ENCODE measurements around the gene TMEM239. TPM values are rescaled to one million over a fixed set of nuclear protein-coding genes. Genes with fewer than 3 reads are reported as not detected.

Gene TMEM239
- total and polyA plus RNA-seq, 2 of the 8 experiments (the other 6 are each of a cell fraction or from before 2014, with no cell fraction given), result not detected

GRCh38 chr20:2858591-2858990, 42.4 kb downstream of the TMEM239 start:
- no peak overlapping the region for H2AFZ ChIP-seq (ENCODE audit: low read length)
- no peak overlapping the region for H4K5ac ChIP-seq (ENCODE audit: insufficient read length, low read depth, low read length)
- no peak overlapping the region for H3K9ac ChIP-seq (replicated peaks in 1 of 4; ENCODE audit: extremely low read depth in 1 of 4, low read depth in 3 of 4, low read length in 3 of 4)
- no peak overlapping the region for H3K23ac ChIP-seq (ENCODE audit: insufficient read length)
- DNase-seq (ENCODE audit: low read depth in 1 of 2, low spot score in 2 of 2), result no peak
- H2BK20ac ChIP-seq (ENCODE audit: low read length), result no peak overlapping the region
- 92% methylated on average over 2 of the region's 2 CpGs; no CpG with 5 or more reads in 1 of the 2 experiments for WGBS, 2 experiments (ENCODE audit: extremely low coverage in 1 of 2, insufficient coverage in 1 of 2, insufficient read length in 1 of 2, insufficient replicate concordance in 2 of 2, low coverage in 1 of 2, low lambda C conversion rate in 2 of 2, missing lambda C conversion rate in 1 of 2)
- H3K27ac ChIP-seq (ENCODE audit: low read depth, low read length), result no peak overlapping the region
- ChIA-PET POLR2A (ENCODE audit: partially characterized antibody) (interaction anchor here (1.8 kb wide), 1 partner anchor 14 kb away, joined by 4 read pairs; the partner anchor contains the start of gene PTPRA), CTCF (ENCODE audit: partially characterized antibody) (interaction anchor here (0.5 to 1.4 kb wide), 4 partner anchors 66 to 137 kb away, joined by 3 to 4 read pairs (median 3); no protein-coding TSS in a partner anchor)
- no peak overlapping the region for H2AK5ac ChIP-seq (ENCODE audit: low read depth, low read length)
- no peak for FAIRE-seq
- no peaks in the 10 kb centered on the region for H3K27me3 ChIP-seq (replicated peaks in 1 of 4; ENCODE audit: control insufficient read depth in 3 of 4, extremely low read depth in 1 of 4, insufficient read depth in 3 of 4, low read length in 3 of 4)
- H3K4me3 ChIP-seq (ENCODE audit: extremely low read depth in 1 of 4, insufficient read depth in 2 of 4, low read depth in 3 of 4, low read length in 4 of 4), result no peak overlapping the region
- H2BK5ac ChIP-seq (ENCODE audit: low read depth, low read length), result no peak overlapping the region
- no peak for TF ChIP-seq KDM4A (IDR thresholded peaks at IDR 0.05; ENCODE audit: low read depth, low read length, severe bottlenecking)
- no peak for TF ChIP-seq RXRA (IDR thresholded peaks at IDR 0.05; ENCODE audit: insufficient read depth, low read depth, low read length)
- no peak overlapping the region for H3K18ac ChIP-seq (ENCODE audit: extremely low read depth, low read length)
- H3K4ac ChIP-seq (replicated peaks; ENCODE audit: insufficient read length, low read depth, low read length), result no peak overlapping the region
- H3K9me3 ChIP-seq (ENCODE audit: insufficient read depth in 2 of 2, low read depth in 1 of 2, low read length in 1 of 2), result no peaks in the 10 kb centered on the region
- no peak overlapping the region for H3K4me2 ChIP-seq (ENCODE audit: insufficient read depth in 1 of 2, low read depth in 2 of 2, low read length in 2 of 2)
- no peak overlapping the region for H3K14ac ChIP-seq (ENCODE audit: insufficient read length)
- no peaks in the 10 kb centered on the region for H3K79me2 ChIP-seq (ENCODE audit: control insufficient read depth in 1 of 2, insufficient read depth in 2 of 2, low read length in 2 of 2)
- no peaks in the 10 kb centered on the region for H3K4me1 ChIP-seq (replicated peaks in 1 of 4; ENCODE audit: control insufficient read depth in 3 of 4, insufficient read depth in 4 of 4, low read length in 3 of 4)
- H3K23me2 ChIP-seq (ENCODE audit: low read depth, low read length), result no peaks in the 10 kb centered on the region
- no peaks in the 10 kb centered on the region for H3K79me1 ChIP-seq (ENCODE audit: low read depth, low read length)
- H2BK12ac ChIP-seq (ENCODE audit: low read depth, low read length), result no peak overlapping the region
- H3K36me3 ChIP-seq (ENCODE audit: control insufficient read depth in 2 of 4, insufficient read depth in 4 of 4, low read length in 3 of 4), result no peaks in the 10 kb centered on the region; a peak in 1 of 8 replicates
- no peak overlapping the region for H2BK15ac ChIP-seq (ENCODE audit: low read length)
- H4K91ac ChIP-seq (replicated peaks; ENCODE audit: insufficient read length, low read length), result no peak overlapping the region
- no peak overlapping the region for H2BK120ac ChIP-seq (replicated peaks; ENCODE audit: low read depth, low read length)
- no peaks in the 10 kb centered on the region for H4K20me1 ChIP-seq (replicated peaks in 1 of 2; ENCODE audit: control insufficient read depth in 1 of 2, insufficient read depth in 2 of 2, low read length in 2 of 2)
- H3K56ac ChIP-seq (replicated peaks; ENCODE audit: insufficient read length, low read depth, low read length), result no peak overlapping the region
- H4K8ac ChIP-seq (ENCODE audit: extremely low read depth, insufficient read depth, low read length), result no peak overlapping the region

Measured in H1 (cell line).